Brain pericyte (primary cell): ENCODE results near the gene PGLYRP2.

Experiments
- DNase-seq: peaks from one replicate; pipeline ENCODE4 v3.0.0-alpha.2; 2012; ENCODE audit warnings: low read depth, low spot score

Gene PGLYRP2

DNA sequence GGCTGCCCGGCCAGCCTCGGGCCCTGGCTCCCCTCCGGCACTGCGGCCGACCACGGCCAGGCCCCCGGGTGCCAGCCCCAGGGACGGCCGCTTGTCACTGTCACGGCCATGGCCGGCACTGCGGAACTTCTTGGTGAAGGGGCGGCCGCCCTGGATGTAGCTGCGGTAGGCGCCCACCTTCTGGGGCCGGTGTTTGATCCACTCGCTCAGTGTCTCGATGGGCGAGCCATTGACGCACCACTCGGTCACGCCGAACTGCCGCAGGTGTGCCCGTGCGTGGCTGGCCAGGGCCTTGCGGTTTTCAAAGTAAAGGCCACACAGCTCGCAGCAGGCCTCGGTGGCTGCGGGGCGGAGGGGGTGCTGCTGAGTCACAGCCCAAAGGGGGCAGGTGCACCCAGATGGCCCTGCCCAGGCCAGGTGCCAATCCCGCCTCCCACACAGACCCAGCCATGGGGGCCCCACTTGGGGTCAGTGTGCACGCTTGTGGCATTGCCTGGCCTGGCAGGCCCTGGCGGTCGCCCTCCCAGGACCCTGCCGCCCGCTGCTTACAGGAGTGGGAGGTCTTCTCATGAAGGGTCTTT, 54.5 kb downstream of the PGLYRP2 start:
- no peak for DNase-seq

DNA sequence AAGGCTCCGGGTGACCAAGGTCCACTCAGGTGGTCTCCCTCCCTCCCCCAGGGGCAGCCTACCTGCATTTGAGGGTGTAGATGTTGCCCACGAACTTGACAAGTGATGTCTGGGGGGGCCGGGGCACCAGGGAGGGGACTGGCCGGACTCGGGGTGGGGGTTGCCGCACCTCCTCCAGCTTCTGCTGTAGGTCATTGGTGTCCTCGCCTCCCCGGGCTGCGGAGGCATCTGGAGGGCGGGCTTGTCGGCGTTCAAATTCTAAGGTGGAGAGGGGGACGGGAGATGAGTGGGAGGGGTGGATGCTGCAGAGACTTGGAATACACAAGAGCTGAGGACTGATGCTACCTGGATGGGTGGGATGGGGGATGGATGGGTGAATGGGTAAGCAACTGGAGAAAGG, 55.2 kb downstream of the PGLYRP2 start:
- DNase-seq, result no peak

DNA sequence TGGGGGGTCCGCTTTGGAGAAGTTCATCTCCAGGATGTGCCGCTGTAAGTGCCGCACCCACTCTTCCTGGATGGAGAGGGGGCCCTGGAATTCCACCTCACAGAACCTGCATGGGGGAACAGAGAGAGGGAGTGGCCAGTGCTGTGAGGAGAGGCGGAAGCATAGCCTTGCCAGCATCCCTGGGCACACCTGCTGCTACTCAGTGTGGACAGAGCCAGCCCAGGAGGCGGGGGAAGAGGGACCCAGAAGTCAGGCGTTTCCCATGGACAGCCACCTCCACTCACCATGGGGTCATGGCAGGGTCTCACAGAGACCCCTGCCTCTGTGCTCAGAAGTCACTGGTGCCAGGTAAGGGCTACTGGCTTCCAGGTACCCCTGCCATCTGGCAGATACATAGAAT, 56.2 kb downstream of the PGLYRP2 start:
- DNase-seq, result no peak

DNA sequence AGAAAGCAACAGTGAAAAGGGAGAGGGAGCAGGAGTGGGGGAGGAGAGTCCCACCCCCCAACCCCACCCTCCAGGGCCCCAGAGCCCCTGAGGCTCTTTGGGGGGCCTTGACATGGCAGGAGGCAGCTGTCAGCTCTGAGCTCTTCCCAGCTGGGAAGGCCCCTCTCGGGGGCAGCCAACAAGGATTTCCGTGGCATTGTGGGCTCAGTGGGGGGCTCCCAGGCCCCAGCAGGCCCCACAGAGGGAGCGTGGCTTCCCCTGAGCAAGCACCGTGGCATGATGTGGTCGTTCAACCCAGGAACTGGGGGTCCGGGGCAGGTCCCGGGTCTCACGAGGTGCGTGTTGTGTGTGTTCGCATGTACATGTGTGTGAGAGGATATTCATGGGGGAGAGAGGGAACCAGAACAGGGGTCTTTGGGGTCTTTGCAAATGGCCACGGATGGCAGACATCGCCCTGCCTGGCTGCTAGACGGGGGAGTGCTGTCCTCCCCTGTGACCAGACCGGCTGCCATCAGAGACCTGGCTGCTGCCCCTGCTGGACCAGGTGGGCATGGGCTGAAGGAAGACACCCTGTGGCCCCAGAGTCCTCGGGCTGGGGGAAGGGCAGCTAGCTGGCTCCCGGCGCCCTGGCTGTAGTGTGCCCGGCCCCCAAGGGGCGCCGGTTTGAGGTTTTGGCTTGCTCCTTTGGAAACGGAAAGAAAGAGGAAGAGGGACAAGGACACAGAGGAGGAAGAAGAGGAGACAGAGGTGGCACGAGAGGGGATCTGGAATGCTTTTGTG, 56.8 kb downstream of the PGLYRP2 start:
- DNase-seq, result no peak

DNA sequence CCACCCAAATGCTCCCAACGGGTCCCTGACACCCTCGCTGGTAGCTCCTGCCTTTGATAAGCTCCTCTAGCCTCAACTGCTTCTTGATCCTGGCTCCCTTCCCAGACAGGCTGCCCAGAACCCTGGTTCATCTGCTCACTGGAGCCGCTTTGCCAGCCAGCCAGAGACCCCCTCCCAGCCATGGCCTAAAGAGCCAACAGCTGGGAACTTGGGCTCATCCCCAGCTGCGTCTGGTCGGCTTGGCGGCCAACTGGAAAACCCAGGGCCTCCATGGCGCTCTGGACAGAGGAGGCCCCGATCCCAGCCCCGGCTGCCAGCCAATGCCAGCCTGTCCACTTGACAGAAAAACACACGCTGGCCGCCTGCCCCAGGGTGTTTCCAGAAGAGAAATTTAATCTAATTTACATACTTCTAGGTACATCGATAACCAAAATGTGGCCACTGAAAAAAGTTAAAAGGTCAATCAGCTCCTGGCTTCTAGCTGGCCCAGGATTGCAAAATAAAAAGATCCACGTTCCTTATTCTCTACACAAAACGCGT, 57.5 kb downstream of the PGLYRP2 start:
- DNase-seq, result no peak

DNA sequence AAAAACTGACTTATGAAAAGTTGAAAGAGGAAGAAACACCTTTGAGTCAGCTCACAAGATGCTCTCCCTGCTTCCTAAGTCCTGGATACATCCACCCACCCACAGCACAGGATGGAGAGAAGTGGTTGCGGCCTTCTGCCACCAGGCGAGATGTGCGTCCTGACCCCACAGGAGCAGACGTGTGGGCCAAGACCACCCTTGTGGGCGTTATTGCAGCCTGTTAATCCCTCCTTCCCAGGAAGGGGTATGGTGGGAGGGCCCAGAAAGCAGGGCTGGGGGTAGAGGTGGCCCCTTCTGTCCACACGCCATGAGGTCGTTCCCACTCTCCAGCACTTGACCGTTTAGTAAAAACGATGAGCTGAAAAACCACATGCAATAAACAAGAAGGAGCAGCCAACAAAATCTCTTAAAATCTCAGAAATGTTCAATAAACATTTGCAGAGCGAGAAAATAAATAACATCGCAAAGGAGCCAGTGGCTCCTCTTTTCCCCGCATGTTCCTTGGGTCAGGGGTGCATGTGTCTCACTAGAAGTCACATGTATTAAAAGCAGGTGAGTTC, 58.1 kb downstream of the PGLYRP2 start:
- DNase-seq, result no peak

DNA sequence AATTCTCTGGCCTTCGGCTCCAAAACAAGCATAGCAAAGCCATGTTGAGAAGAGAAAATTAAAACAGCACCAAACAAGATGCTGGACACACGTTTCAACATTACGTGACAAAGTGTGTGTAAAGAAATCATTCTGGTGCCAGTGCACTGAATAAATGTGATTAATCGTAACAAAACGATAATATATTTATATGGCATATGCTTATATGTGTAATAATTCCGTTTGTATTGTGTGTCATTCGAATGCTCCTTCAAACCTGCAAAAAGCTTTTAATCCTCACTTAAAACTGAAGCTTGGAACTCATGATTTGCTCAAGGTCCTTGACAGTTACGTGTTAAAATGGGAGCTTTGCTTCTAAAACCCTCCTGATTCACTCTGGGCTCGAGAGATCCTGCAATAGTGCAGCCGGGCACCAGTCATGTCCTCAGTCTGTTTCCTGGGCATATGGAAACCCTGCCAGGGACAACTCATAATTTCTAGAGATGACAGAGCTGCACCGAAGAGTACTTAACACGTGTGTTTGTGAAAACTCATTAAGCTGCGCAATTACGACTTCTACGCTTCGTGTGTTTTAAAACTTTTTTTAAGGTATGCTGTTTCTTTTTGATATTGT, 59.8 kb downstream of the PGLYRP2 start:
- no peak for DNase-seq
